DOHH2 (cell line): Measurements from ENCODE around the gene ZNF135.

Experiments
- H3F3A ChIP-seq: fragments of 200-600 bp; sonication (generic), shearing (Covaris generic); 2 replicates; pipeline ENCODE4 v1.6.0; 2016; ENCODE audit warnings: antibody characterized with exemption, mild to moderate bottlenecking; ENCODE audit not compliant: control insufficient read depth, insufficient read depth
- H3K27ac ChIP-seq: fragments of 200-600 bp; sonication (generic); 2 replicates; pipeline ENCODE4 v1.5.1; 2014; ENCODE audit warnings: low read depth, mild to moderate bottlenecking, low read length, moderate library complexity
- H3K27me3 ChIP-seq: fragments of 200-600 bp; sonication (generic); 2 replicates; pipeline ENCODE4 v1.6.1; 2014; ENCODE audit warnings: mild to moderate bottlenecking, low read length, mixed read lengths; ENCODE audit not compliant: control insufficient read depth
- H3K36me3 ChIP-seq: fragments of 200-600 bp; sonication (generic); 2 replicates; pipeline ENCODE4 v1.6.1; 2014; ENCODE audit warnings: mild to moderate bottlenecking, low read length, moderate library complexity, mixed read lengths; ENCODE audit not compliant: control insufficient read depth
- H3K4me1 ChIP-seq: fragments of 200-600 bp; sonication (generic); 2 replicates; pipeline ENCODE4 v1.6.1; 2014; ENCODE audit warnings: mild to moderate bottlenecking, low read length, mixed read lengths; ENCODE audit not compliant: control insufficient read depth
- H3K4me2 ChIP-seq: fragments of 200-600 bp; sonication (generic); 2 replicates; pipeline ENCODE4 v1.6.0; 2014; ENCODE audit warnings: mild to moderate bottlenecking, low read length, moderate library complexity
- H3K4me3 ChIP-seq: fragments of 200-600 bp; sonication (generic); 2 replicates; pipeline ENCODE4 v1.5.1; 2014; ENCODE audit warnings: mild to moderate bottlenecking, low read length, mixed read lengths
- H3K79me2 ChIP-seq: fragments of 200-600 bp; sonication (generic); 2 replicates; pipeline ENCODE4 v1.6.1; 2014; ENCODE audit warnings: mild to moderate bottlenecking, low read length, mixed read lengths; ENCODE audit not compliant: control insufficient read depth
- H3K9me2 ChIP-seq: fragments of 200-600 bp; sonication (generic); replicated peaks from 2 replicates; pipeline ENCODE4 v1.6.1; 2014; ENCODE audit warnings: mild to moderate bottlenecking, low read length, mixed read lengths; ENCODE audit not compliant: control insufficient read depth
- H3K9me3 ChIP-seq: fragments of 200-600 bp; sonication (generic); 2 replicates; pipeline ENCODE4 v1.6.1; 2014; ENCODE audit warnings: antibody characterized with exemption, low read length, mixed read lengths; ENCODE audit not compliant: control insufficient read depth, insufficient read depth
- H4K20me1 ChIP-seq: fragments of 200-600 bp; sonication (generic); 2 replicates; pipeline ENCODE4 v1.6.0; 2014; ENCODE audit warnings: low read depth, mild to moderate bottlenecking, antibody characterized with exemption, low read length, moderate library complexity; ENCODE audit not compliant: control insufficient read depth, insufficient read depth
- EZH2phosphoT487 ChIP-seq: fragments of 200-600 bp; sonication (generic); IDR thresholded peaks from 2 replicates; pipeline ENCODE4 v1.6.1; 2017; ENCODE audit warnings: borderline replicate concordance, mild to moderate bottlenecking, antibody characterized with exemption, low read length, moderate library complexity, mixed read lengths
- TF ChIP-seq, protein P1 (sequence below): fragments of 200-600 bp; sonication (generic); IDR thresholded peaks from one replicate; pipeline ENCODE4 v1.5.1; 2014; ENCODE audit warnings: antibody characterized with exemption, mild to moderate bottlenecking, low read depth, low read length; ENCODE audit not compliant: poor library complexity, severe bottlenecking

Gene ZNF135

DNA sequence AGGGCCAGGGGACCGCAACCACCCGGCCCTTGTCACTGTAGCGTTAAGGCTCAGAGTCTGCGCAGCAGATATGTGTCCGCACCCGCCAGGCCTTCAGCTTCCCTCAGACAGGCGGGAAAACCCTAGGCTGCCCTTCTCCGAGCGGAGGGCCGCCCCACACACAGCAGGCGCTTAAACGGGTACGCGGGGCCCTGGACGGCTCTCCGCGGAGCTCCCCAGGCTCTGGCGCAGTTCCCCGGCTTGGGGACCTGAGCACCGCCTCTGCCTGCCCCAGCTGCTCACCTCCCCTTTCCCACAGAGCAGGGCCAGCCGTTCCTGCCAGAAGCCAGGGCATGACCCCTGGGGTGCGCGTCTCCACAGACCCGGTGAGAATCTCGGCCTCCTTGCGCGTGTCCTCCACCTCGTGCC, 593 bp downstream of the ZNF135 start:
- Histone ChIP-seq H3K4me2 (no peak overlapping the region), H3K4me3 (no peak overlapping the region), H3K4me1 (no peaks in the 10 kb centered on the region), H3K9me3 (peaks cover 45% of the 10 kb centered on the region), H3K36me3 (no peaks in the 10 kb centered on the region), H3K9me2 (no peaks in the 10 kb centered on the region), H3K27ac (no peak overlapping the region), H3F3A (no peaks in the 10 kb centered on the region), H4K20me1 (no peaks in the 10 kb centered on the region), H3K79me2 (no peaks in the 10 kb centered on the region), H3K27me3 (no peaks in the 10 kb centered on the region)
- TF ChIP-seq, protein P1, sequence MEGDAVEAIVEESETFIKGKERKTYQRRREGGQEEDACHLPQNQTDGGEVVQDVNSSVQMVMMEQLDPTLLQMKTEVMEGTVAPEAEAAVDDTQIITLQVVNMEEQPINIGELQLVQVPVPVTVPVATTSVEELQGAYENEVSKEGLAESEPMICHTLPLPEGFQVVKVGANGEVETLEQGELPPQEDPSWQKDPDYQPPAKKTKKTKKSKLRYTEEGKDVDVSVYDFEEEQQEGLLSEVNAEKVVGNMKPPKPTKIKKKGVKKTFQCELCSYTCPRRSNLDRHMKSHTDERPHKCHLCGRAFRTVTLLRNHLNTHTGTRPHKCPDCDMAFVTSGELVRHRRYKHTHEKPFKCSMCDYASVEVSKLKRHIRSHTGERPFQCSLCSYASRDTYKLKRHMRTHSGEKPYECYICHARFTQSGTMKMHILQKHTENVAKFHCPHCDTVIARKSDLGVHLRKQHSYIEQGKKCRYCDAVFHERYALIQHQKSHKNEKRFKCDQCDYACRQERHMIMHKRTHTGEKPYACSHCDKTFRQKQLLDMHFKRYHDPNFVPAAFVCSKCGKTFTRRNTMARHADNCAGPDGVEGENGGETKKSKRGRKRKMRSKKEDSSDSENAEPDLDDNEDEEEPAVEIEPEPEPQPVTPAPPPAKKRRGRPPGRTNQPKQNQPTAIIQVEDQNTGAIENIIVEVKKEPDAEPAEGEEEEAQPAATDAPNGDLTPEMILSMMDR: no peak
- TF ChIP-seq EZH2phosphoT487: no peak

GRCh38 chr19:58060231-58060630, 1.1 kb downstream of the ZNF135 start:
- H3K4me2 ChIP-seq: no peak overlapping the region
- peaks cover 40% of the 10 kb centered on the region for H3K9me3 ChIP-seq

GRCh38 chr19:58063712-58064111, 4.6 kb downstream of the ZNF135 start:
- no peaks in the 10 kb centered on the region for H3F3A ChIP-seq
- no peaks in the 10 kb centered on the region for H3K36me3 ChIP-seq
- no peaks in the 10 kb centered on the region for H3K79me2 ChIP-seq
- no peak overlapping the region for H3K4me2 ChIP-seq
- no peak overlapping the region for H3K4me3 ChIP-seq
- no peaks in the 10 kb centered on the region for H3K4me1 ChIP-seq
- H4K20me1 ChIP-seq: no peaks in the 10 kb centered on the region
- no peaks in the 10 kb centered on the region for H3K27me3 ChIP-seq
- peaks cover 50% of the 10 kb centered on the region for H3K9me3 ChIP-seq
- no peak for TF ChIP-seq EZH2phosphoT487
- TF ChIP-seq, protein P1: no peak
- H3K9me2 ChIP-seq: no peaks in the 10 kb centered on the region
- H3K27ac ChIP-seq: no peak overlapping the region

More at GRCh38 chr19:58060231-58060630, 1.1 kb downstream of the ZNF135 start:
- Histone ChIP-seq H4K20me1 (no peaks in the 10 kb centered on the region), H3K79me2 (no peaks in the 10 kb centered on the region), H3K4me1 (no peaks in the 10 kb centered on the region), H3K4me3 (no peak overlapping the region), H3K27ac (no peak overlapping the region), H3K27me3 (no peaks in the 10 kb centered on the region), H3K36me3 (no peaks in the 10 kb centered on the region), H3K9me2 (no peaks in the 10 kb centered on the region), H3F3A (no peaks in the 10 kb centered on the region)
- TF ChIP-seq, protein P1: no peak
- no peak for TF ChIP-seq EZH2phosphoT487
